HCT116 (cell line): ENCODE data around the gene TMEM144.

ENCODE experiments used
- CTCF ChIP-seq, 3 experiments: fragments of 200-600 bp in 1 of 3; sonication (generic) in 1 of 3; IDR thresholded peaks in 2 of 3; conservative IDR thresholded peaks in 1 of 3; 2 replicates each; pipeline ENCODE4 v1.5.1; 2012 to 2017; ENCODE audit warnings: low read depth in 2 of 3, low read length in 2 of 3, antibody characterized with exemption in 1 of 3, borderline replicate concordance in 1 of 3, control low read depth in 1 of 3, mild to moderate bottlenecking in 1 of 3, mixed read lengths in 1 of 3, mixed run types in 1 of 3, moderate library complexity in 1 of 3; ENCODE audit not compliant: insufficient read depth in 1 of 3
- EZH2 ChIP-seq: fragments of 200-600 bp; sonication (generic); IDR thresholded peaks from 2 replicates; pipeline ENCODE4 v1.6.1; 2017; ENCODE audit warnings: antibody characterized with exemption, mixed run types
- EZH2phosphoT487 ChIP-seq: fragments of 200-600 bp; IDR thresholded peaks from 2 replicates; pipeline ENCODE4 v1.6.1; 2018; ENCODE audit warnings: antibody characterized with exemption, borderline replicate concordance
- FOSL1 ChIP-seq: IDR thresholded peaks from 2 replicates; pipeline ENCODE4 v1.6.1; 2012; ENCODE audit warnings: low read depth
- JUND ChIP-seq: IDR thresholded peaks from 2 replicates; pipeline ENCODE4 v1.6.1; 2012

- TF ChIP-seq CTCF (IDR thresholded peaks at IDR 0.05 in 2 of 3, conservative IDR thresholded peaks at IDR 0.05 in 1 of 3; ENCODE audit: borderline replicate concordance in 1 of 3, insufficient read depth in 1 of 3, low read depth in 2 of 3, low read length in 2 of 3) (no peak), EZH2 (no peak), EZH2phosphoT487 (no peak), JUND (no peak), FOSL1 (no peak)
These were observed 32.8 kb downstream of the TMEM144 start for GRCh38 chr4:158243071-158243470.
